GM13977 (cell line): ENCODE measurements around the gene SEMA4C.

Experiments
- DNase-seq: peaks from one replicate; pipeline ENCODE4 v3.0.0; 2012; ENCODE audit warnings: low spot score
- CTCF ChIP-seq: IDR thresholded peaks from 2 replicates; pipeline ENCODE4 v1.5.1; 2012; ENCODE audit warnings: mild to moderate bottlenecking, control low read depth; ENCODE audit not compliant: insufficient read depth; ENCODE audit errors: extremely low read depth, missing control alignments
- in situ Hi-C: fragments of 300-500 bp; cut with MboI; formaldehyde crosslinking; loops from one replicate; pipeline ENCODE4 v1.12.0; 2022; ENCODE audit warnings: low sequenced_read_pairs, low pct_unique_long_range_greater_than_20kb, mixed read lengths, inconsistent platforms; ENCODE audit not compliant: unreplicated experiment

The SEMA4C gene

GRCh38 chr2:96822786-96823185 is 47.1 kb downstream of the SEMA4C start:
- no peak for DNase-seq
- no peak for TF ChIP-seq CTCF
- in situ Hi-C loops, result no loop called here

GRCh38 chr2:96821113-96821675 is 48.7 kb downstream of the SEMA4C start:
- TF ChIP-seq CTCF, result no peak
- DNase-seq, result no peak
- in situ Hi-C loops, result no loop called here

- TF ChIP-seq CTCF, result no peak
- DNase-seq, result no peak
- in situ Hi-C loops, result no loop called here
Observed at GRCh38 chr2:96819876-96820511, 49.9 kb downstream of the SEMA4C start.

GRCh38 chr2:96819128-96819875 is 50.6 kb downstream of the SEMA4C start:
- in situ Hi-C loops, result no loop called here
- no peak for DNase-seq
- TF ChIP-seq CTCF, result no peak

GRCh38 chr2:96817882-96818281 is 52.0 kb downstream of the SEMA4C start:
- in situ Hi-C loops, result no loop called here
- DNase-seq, result no peak
- TF ChIP-seq CTCF, result no peak

GRCh38 chr2:96816836-96817702 is 52.8 kb downstream of the SEMA4C start:
- DNase-seq, result no peak
- in situ Hi-C loops, result no loop called here
- TF ChIP-seq CTCF, result no peak
